Erythroblast (primary cell): Measurements from ENCODE around the gene DTWD2.
"Not testable (repeated sequence)": the region's sequence is repeated elsewhere in the genome, so short reads cannot be mapped to it uniquely, and the experiment has no call there.

Experiments used
- DNase-seq, 2 experiments: peaks; one replicate each; lab custom pipeline; 2025; lab: John Stamatoyannopoulos, UW
- GATA1 ChIP-seq: IDR thresholded peaks from 2 replicates; pipeline ENCODE4 v1.6.1; 2011; ENCODE audit warnings: low read depth, mild to moderate bottlenecking, control low read depth, low read length, moderate library complexity
- POLR2A ChIP-seq: IDR thresholded peaks from 2 replicates; pipeline ENCODE4 v1.6.1; 2011; ENCODE audit warnings: mild to moderate bottlenecking, low read length

The DTWD2 gene

GRCh38 chr5:118894709-118895108, 93.6 kb downstream of the DTWD2 start:
- TF ChIP-seq GATA1: no peak
- no peak for TF ChIP-seq POLR2A
- DNase-seq: no peak

GRCh38 chr5:118891252-118891651, 97.1 kb downstream of the DTWD2 start:
- DNase-seq: no peak
- no peak for TF ChIP-seq GATA1

GRCh38 chr5:118889165-118889564, 99.2 kb downstream of the DTWD2 start:
- DNase-seq: no peak
- TF ChIP-seq GATA1: no peak
- no peak for TF ChIP-seq POLR2A

GRCh38 chr5:118888556-118888955, 99.8 kb downstream of the DTWD2 start:
- no peak for DNase-seq

GRCh38 chr5:118883362-118883761, 105.0 kb downstream of the DTWD2 start:
- no peak for TF ChIP-seq POLR2A
- no peak for TF ChIP-seq GATA1
- DNase-seq: no peak

More at GRCh38 chr5:118888556-118888955, 99.8 kb downstream of the DTWD2 start:
- no peak for TF ChIP-seq GATA1
- no peak for TF ChIP-seq POLR2A

- TF ChIP-seq POLR2A: no peak
- no peak for TF ChIP-seq GATA1
- no peak for DNase-seq
Observed at GRCh38 chr5:118882666-118883065, 105.7 kb downstream of the DTWD2 start.

- not testable (repeated sequence) for DNase-seq
Observed at GRCh38 chr5:118876852-118877251, 111.5 kb downstream of the DTWD2 start.

GRCh38 chr5:118875131-118875530, 113.2 kb downstream of the DTWD2 start:
- TF ChIP-seq GATA1 (no peak), POLR2A (no peak)
- no peak for DNase-seq

- no peak for TF ChIP-seq GATA1
- TF ChIP-seq POLR2A: no peak
- DNase-seq: no peak
Observed at GRCh38 chr5:118873417-118873816, 114.9 kb downstream of the DTWD2 start.

- TF ChIP-seq POLR2A (no peak), GATA1 (no peak)
- no peak for DNase-seq
Observed at GRCh38 chr5:118863345-118863744, 125.0 kb downstream of the DTWD2 start.

GRCh38 chr5:118862596-118862995, 125.8 kb downstream of the DTWD2 start:
- DNase-seq: no peak
- TF ChIP-seq POLR2A: no peak

GRCh38 chr5:118857700-118858099, 130.6 kb downstream of the DTWD2 start:
- TF ChIP-seq GATA1: no peak
- TF ChIP-seq POLR2A: no peak
- DNase-seq: peak; percentile 31 to 78

- no peak for TF ChIP-seq GATA1
- no peak for DNase-seq
Observed at GRCh38 chr5:118854819-118855218, 133.5 kb downstream of the DTWD2 start.

GRCh38 chr5:118851785-118852184, 136.6 kb downstream of the DTWD2 start:
- peak in 1 of 2 experiments; percentile 8 for DNase-seq

- not testable (repeated sequence) for DNase-seq
Observed at GRCh38 chr5:118849507-118849906, 138.8 kb downstream of the DTWD2 start.

GRCh38 chr5:118844351-118844750, 144.0 kb downstream of the DTWD2 start:
- TF ChIP-seq POLR2A (no peak), GATA1 (no peak)
- peak; percentile 5 to 19 for DNase-seq
